ENCODE results near the gene ATAD3B. TPM values are rescaled to one million over a fixed set of nuclear protein-coding genes. Genes with fewer than 3 reads are reported as not detected.
"Not testable (repeated sequence)": the region's sequence is repeated elsewhere in the genome, so short reads cannot be mapped to it uniquely, and the experiment has no call there.

Gene ATAD3B
- polyA plus RNA-seq, 1 donor, result 21.8 TPM

- Histone ChIP-seq H3K9me3 (ENCODE audit: control insufficient read depth, low read depth, low read length) (peaks cover 17% of the 10 kb centered on the region), H3K27me3 (ENCODE audit: control insufficient read depth, insufficient read depth, low read length) (no peaks in the 10 kb centered on the region), H3K27ac (ENCODE audit: low read length) (peak overlapping the region; percentile 49), H3K4me3 (ENCODE audit: low read length) (peak overlapping the region; percentile 16), H3K4me1 (ENCODE audit: control insufficient read depth, insufficient read depth, low read length) (peaks cover 61% of the 10 kb centered on the region), H3K36me3 (ENCODE audit: control insufficient read depth, insufficient read depth, low read length) (peaks cover 10% of the 10 kb centered on the region)
- WGBS (ENCODE audit: insufficient coverage, low lambda C conversion rate), result no CpG with 5 or more reads among the region's 45 CpGs
- no peak for DNase-seq
Observed at GRCh38 chr1:1438531-1439381, 32.8 kb upstream of the ATAD3B start.

GRCh38 chr1:1439546-1440261, 31.9 kb upstream of the ATAD3B start:
- H3K4me3 ChIP-seq (ENCODE audit: low read length), result no peak overlapping the region
- WGBS (ENCODE audit: insufficient coverage, low lambda C conversion rate), result no CpG with 5 or more reads among the region's 82 CpGs
- DNase-seq, result no peak
- peaks cover 52% of the 10 kb centered on the region for H3K4me1 ChIP-seq (ENCODE audit: control insufficient read depth, insufficient read depth, low read length)
- no peak overlapping the region for H3K27ac ChIP-seq (ENCODE audit: low read length)
- H3K9me3 ChIP-seq (ENCODE audit: control insufficient read depth, low read depth, low read length), result peaks cover 8% of the 10 kb centered on the region
- H3K27me3 ChIP-seq (ENCODE audit: control insufficient read depth, insufficient read depth, low read length), result no peaks in the 10 kb centered on the region
- peaks cover 10% of the 10 kb centered on the region for H3K36me3 ChIP-seq (ENCODE audit: control insufficient read depth, insufficient read depth, low read length)

- Histone ChIP-seq H3K36me3 (ENCODE audit: control insufficient read depth, insufficient read depth, low read length) (peaks cover 10% of the 10 kb centered on the region), H3K27ac (ENCODE audit: low read length) (no peak overlapping the region), H3K4me1 (ENCODE audit: control insufficient read depth, insufficient read depth, low read length) (peaks cover 45% of the 10 kb centered on the region), H3K9me3 (ENCODE audit: control insufficient read depth, low read depth, low read length) (peaks cover 4% of the 10 kb centered on the region), H3K27me3 (ENCODE audit: control insufficient read depth, insufficient read depth, low read length) (no peaks in the 10 kb centered on the region), H3K4me3 (ENCODE audit: low read length) (no peak overlapping the region)
- no CpG with 5 or more reads among the region's 26 CpGs for WGBS (ENCODE audit: insufficient coverage, low lambda C conversion rate)
- no peak for DNase-seq
Observed at GRCh38 chr1:1440262-1441001, 31.1 kb upstream of the ATAD3B start.

- peak in 1 of 2 donors; percentile 59 for DNase-seq
- Histone ChIP-seq H3K27me3 (ENCODE audit: control insufficient read depth, insufficient read depth, low read length) (no peaks in the 10 kb centered on the region), H3K4me1 (ENCODE audit: control insufficient read depth, insufficient read depth, low read length) (peaks cover 45% of the 10 kb centered on the region), H3K27ac (ENCODE audit: low read length) (no peak overlapping the region), H3K36me3 (ENCODE audit: control insufficient read depth, insufficient read depth, low read length) (peaks cover 10% of the 10 kb centered on the region), H3K9me3 (ENCODE audit: control insufficient read depth, low read depth, low read length) (peaks cover 4% of the 10 kb centered on the region), H3K4me3 (ENCODE audit: low read length) (no peak overlapping the region)
- no CpG with 5 or more reads among the region's 29 CpGs for WGBS (ENCODE audit: insufficient coverage, low lambda C conversion rate)
Observed at GRCh38 chr1:1441002-1441888, 30.3 kb upstream of the ATAD3B start.

GRCh38 chr1:1442069-1442770, 29.3 kb upstream of the ATAD3B start:
- Histone ChIP-seq H3K9me3 (ENCODE audit: control insufficient read depth, low read depth, low read length) (peaks cover 4% of the 10 kb centered on the region), H3K36me3 (ENCODE audit: control insufficient read depth, insufficient read depth, low read length) (peaks cover 10% of the 10 kb centered on the region), H3K4me3 (ENCODE audit: low read length) (no peak overlapping the region), H3K27me3 (ENCODE audit: control insufficient read depth, insufficient read depth, low read length) (no peaks in the 10 kb centered on the region), H3K27ac (ENCODE audit: low read length) (no peak overlapping the region), H3K4me1 (ENCODE audit: control insufficient read depth, insufficient read depth, low read length) (peaks cover 35% of the 10 kb centered on the region)
- no CpG with 5 or more reads among the region's 32 CpGs for WGBS (ENCODE audit: insufficient coverage, low lambda C conversion rate)
- DNase-seq, result no peak

- not testable (repeated sequence) for H3K27ac ChIP-seq (ENCODE audit: low read length); H3K4me3 ChIP-seq (ENCODE audit: low read length); H3K27me3 ChIP-seq (ENCODE audit: control insufficient read depth, insufficient read depth, low read length); DNase-seq; H3K4me1 ChIP-seq (ENCODE audit: control insufficient read depth, insufficient read depth, low read length); H3K9me3 ChIP-seq (ENCODE audit: control insufficient read depth, low read depth, low read length); H3K36me3 ChIP-seq (ENCODE audit: control insufficient read depth, insufficient read depth, low read length)
- WGBS (ENCODE audit: insufficient coverage, low lambda C conversion rate), result no CpG with 5 or more reads among the region's 19 CpGs
Observed at GRCh38 chr1:1446631-1447030, 24.9 kb upstream of the ATAD3B start.

- no peaks in the 10 kb centered on the region for H3K27me3 ChIP-seq (ENCODE audit: control insufficient read depth, insufficient read depth, low read length)
- no peak for DNase-seq
- H3K4me1 ChIP-seq (ENCODE audit: control insufficient read depth, insufficient read depth, low read length), result no peaks in the 10 kb centered on the region
- no peaks in the 10 kb centered on the region for H3K9me3 ChIP-seq (ENCODE audit: control insufficient read depth, low read depth, low read length)
- H3K36me3 ChIP-seq (ENCODE audit: control insufficient read depth, insufficient read depth, low read length), result no peaks in the 10 kb centered on the region
- H3K4me3 ChIP-seq (ENCODE audit: low read length), result no peak within 1 kb of the TSS
- H3K27ac ChIP-seq (ENCODE audit: low read length), result no peak within 1 kb of the TSS
- WGBS (ENCODE audit: insufficient coverage, low lambda C conversion rate), result 92% methylated on average over 2 of the region's 6 CpGs
Observed at GRCh38 chr1:1449099-1449739, 22.3 kb upstream of the ATAD3B start, which contains the start of gene ATAD3C. Gene ATAD3C (plus strand): TSS chr1:1449689. CDS start chr1:1450684, 995 bp downstream.

GRCh38 chr1:1450616-1451015, 20.9 kb upstream of the ATAD3B start:
- not testable (repeated sequence) for H3K36me3 ChIP-seq (ENCODE audit: control insufficient read depth, insufficient read depth, low read length); H3K27ac ChIP-seq (ENCODE audit: low read length); H3K4me3 ChIP-seq (ENCODE audit: low read length); H3K27me3 ChIP-seq (ENCODE audit: control insufficient read depth, insufficient read depth, low read length); H3K9me3 ChIP-seq (ENCODE audit: control insufficient read depth, low read depth, low read length); H3K4me1 ChIP-seq (ENCODE audit: control insufficient read depth, insufficient read depth, low read length); DNase-seq
- no CpG with 5 or more reads among the region's 22 CpGs for WGBS (ENCODE audit: insufficient coverage, low lambda C conversion rate)
